Measurements from ENCODE around the gene SYTL3. TPM values are rescaled to one million over a fixed set of nuclear protein-coding genes. Genes with fewer than 3 reads are reported as not detected.

Gene SYTL3
- total and polyA plus RNA-seq, 8 donors: 3.1 to 14.6 (median 5.3) TPM

- Histone ChIP-seq H3K9me3 (no peaks in the 10 kb centered on the region), H3K36me3 (peaks cover 31 to 61% (median 52%) of the 10 kb centered on the region in 4 donors), H3K4me3 (no peak overlapping the region), H3K27me3 (no peaks in the 10 kb centered on the region), H3K27ac (peak overlapping the region in 4 of 5 donors; percentile 26 to 53 (median 38)), H3K4me1 (peaks cover 0 to 27% (median 6%) of the 10 kb centered on the region in 4 donors)
- intact Hi-C loops (cut with DNase I; ENCODE audit: low total_unique reads): no loop called here
- 54 to 63% (median 61%) methylated on average over 11 of the region's 11 CpGs for WGBS, 5 donors
- TF ChIP-seq EP300 (IDR thresholded peaks at IDR 0.05) (no peak), POLR2AphosphoS5 (IDR thresholded peaks at IDR 0.05) (no peak), POLR2A (IDR thresholded peaks at IDR 0.05) (no peak)
- TF ChIP-seq, protein P1, sequence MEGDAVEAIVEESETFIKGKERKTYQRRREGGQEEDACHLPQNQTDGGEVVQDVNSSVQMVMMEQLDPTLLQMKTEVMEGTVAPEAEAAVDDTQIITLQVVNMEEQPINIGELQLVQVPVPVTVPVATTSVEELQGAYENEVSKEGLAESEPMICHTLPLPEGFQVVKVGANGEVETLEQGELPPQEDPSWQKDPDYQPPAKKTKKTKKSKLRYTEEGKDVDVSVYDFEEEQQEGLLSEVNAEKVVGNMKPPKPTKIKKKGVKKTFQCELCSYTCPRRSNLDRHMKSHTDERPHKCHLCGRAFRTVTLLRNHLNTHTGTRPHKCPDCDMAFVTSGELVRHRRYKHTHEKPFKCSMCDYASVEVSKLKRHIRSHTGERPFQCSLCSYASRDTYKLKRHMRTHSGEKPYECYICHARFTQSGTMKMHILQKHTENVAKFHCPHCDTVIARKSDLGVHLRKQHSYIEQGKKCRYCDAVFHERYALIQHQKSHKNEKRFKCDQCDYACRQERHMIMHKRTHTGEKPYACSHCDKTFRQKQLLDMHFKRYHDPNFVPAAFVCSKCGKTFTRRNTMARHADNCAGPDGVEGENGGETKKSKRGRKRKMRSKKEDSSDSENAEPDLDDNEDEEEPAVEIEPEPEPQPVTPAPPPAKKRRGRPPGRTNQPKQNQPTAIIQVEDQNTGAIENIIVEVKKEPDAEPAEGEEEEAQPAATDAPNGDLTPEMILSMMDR (IDR thresholded peaks at IDR 0.05): no peak
- no peak for DNase-seq
These were observed 113.8 kb downstream of the SYTL3 start for GRCh38 chr6:158763434-158764182.

DNA sequence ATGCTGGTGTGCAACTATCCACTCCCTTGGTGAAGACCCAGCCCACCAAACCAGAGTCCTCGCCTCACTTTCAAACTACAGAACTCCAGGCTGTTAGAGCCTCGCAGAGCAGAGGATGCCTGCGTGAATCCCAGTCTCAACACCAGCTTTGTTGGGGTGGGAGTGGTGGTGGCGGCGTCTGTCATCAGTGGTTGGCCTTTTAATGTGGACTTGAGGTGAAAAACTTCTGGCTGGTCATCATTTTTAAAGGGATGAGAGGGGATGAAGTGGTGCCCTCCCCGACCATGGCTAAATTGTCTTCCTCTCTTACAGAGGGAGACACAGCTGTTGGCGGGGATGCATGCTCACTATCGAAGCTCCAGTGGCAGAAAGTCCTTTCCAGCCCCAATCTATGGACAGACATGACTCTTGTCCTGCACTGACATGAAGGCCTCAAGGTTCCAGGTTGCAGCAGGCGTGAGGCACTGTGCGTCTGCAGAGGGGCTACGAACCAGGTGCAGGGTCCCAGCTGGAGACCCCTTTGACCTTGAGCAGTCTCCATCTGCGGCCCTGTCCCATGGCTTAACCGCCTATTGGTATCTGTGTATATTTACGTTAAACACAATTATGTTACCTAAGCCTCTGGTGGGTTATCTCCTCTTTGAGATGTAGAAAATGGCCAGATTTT lies 114.5 kb downstream of the SYTL3 start:
- 87 to 94% (median 90%) methylated on average over 8 to 14 of the region's 14 CpGs for WGBS, 5 donors
- no peak overlapping the region for H3K4me3 ChIP-seq
- intact Hi-C loops (cut with DNase I; ENCODE audit: low total_unique reads): no loop called here
- H3K27ac ChIP-seq: peak overlapping the region in 2 of 5 donors; percentile 13 to 48
- no peak for DNase-seq
- peaks cover 38 to 62% (median 59%) of the 10 kb centered on the region in 4 donors for H3K36me3 ChIP-seq
- H3K27me3 ChIP-seq: no peaks in the 10 kb centered on the region
- TF ChIP-seq POLR2AphosphoS5 (IDR thresholded peaks at IDR 0.05): no peak
- TF ChIP-seq POLR2A (IDR thresholded peaks at IDR 0.05): no peak
- H3K9me3 ChIP-seq: no peaks in the 10 kb centered on the region
- peaks cover 0 to 27% (median 6%) of the 10 kb centered on the region in 4 donors for H3K4me1 ChIP-seq

DNA sequence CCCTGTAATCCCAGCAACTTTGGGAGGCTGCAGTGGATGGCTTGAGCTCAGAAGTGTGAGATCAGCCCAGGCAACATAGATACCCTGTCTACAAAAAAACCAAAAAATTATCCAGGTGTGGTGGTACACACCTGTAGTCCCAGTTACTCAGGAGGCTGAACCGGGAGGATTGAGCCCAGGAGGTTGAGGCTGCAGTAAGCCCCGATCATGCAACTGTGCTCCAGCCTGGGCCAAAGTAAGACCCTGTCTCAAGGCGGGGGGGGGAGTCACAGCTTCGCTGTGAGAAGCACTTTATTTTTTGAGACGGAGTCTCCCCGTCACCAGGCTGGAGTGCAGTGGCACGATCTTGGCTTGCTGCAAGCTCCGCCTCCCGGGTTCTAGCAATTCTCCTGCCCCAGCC lies 115.1 kb downstream of the SYTL3 start:
- Histone ChIP-seq H3K9me3 (no peaks in the 10 kb centered on the region), H3K4me1 (peaks cover 0 to 27% (median 6%) of the 10 kb centered on the region in 4 donors), H3K36me3 (peaks cover 45 to 67% (median 64%) of the 10 kb centered on the region in 4 donors), H3K27me3 (no peaks in the 10 kb centered on the region), H3K27ac (no peak overlapping the region), H3K4me3 (no peak overlapping the region)
- 88 to 97% (median 95%) methylated on average over 9 of the region's 9 CpGs for WGBS, 5 donors
- intact Hi-C loops (cut with DNase I; ENCODE audit: low total_unique reads): no loop called here
- DNase-seq: peak in 1 of 2 donors; percentile 9
- TF ChIP-seq POLR2A (IDR thresholded peaks at IDR 0.05) (no peak), POLR2AphosphoS5 (IDR thresholded peaks at IDR 0.05) (peak in 1 of 3 donors; percentile 1)

- peak in 1 of 2 donors; percentile 21 for DNase-seq
- 76 to 88% (median 83%) methylated on average over 13 of the region's 13 CpGs for WGBS, 5 donors
- H3K4me3 ChIP-seq: no peak overlapping the region
- no peaks in the 10 kb centered on the region for H3K9me3 ChIP-seq
- TF ChIP-seq, protein P1 (IDR thresholded peaks at IDR 0.05): no peak
- H3K27ac ChIP-seq: no peak overlapping the region
- H3K36me3 ChIP-seq: peaks cover 51 to 73% (median 70%) of the 10 kb centered on the region in 4 donors
- no peaks in the 10 kb centered on the region for H3K27me3 ChIP-seq
- H3K4me1 ChIP-seq: peaks cover 0 to 27% (median 6%) of the 10 kb centered on the region in 4 donors
- intact Hi-C loops (cut with DNase I; ENCODE audit: low total_unique reads): no loop called here
These were observed 115.7 kb downstream of the SYTL3 start for GRCh38 chr6:158765499-158766068.

GRCh38 chr6:158766621-158767455 lies 117.0 kb downstream of the SYTL3 start:
- H3K27ac ChIP-seq: peak overlapping the region in 1 of 5 donors; percentile 46
- DNase-seq: peak in 1 of 2 donors; percentile 29
- TF ChIP-seq POLR2A (IDR thresholded peaks at IDR 0.05) (no peak), EP300 (IDR thresholded peaks at IDR 0.05) (no peak), POLR2AphosphoS5 (IDR thresholded peaks at IDR 0.05) (no peak)
- TF ChIP-seq, protein P1 (IDR thresholded peaks at IDR 0.05): no peak
- H3K9me3 ChIP-seq: no peaks in the 10 kb centered on the region
- 82 to 89% (median 84%) methylated on average over 30 to 38 of the region's 38 CpGs for whole genome bisulfite sequencing, 5 donors
- H3K27me3 ChIP-seq: no peaks in the 10 kb centered on the region
- no peak overlapping the region for H3K4me3 ChIP-seq
- peaks cover 64 to 86% (median 80%) of the 10 kb centered on the region in 4 donors for H3K36me3 ChIP-seq
- intact Hi-C loops (cut with DNase I; ENCODE audit: low total_unique reads): no loop called here
- H3K4me1 ChIP-seq: peaks cover 0 to 39% (median 6%) of the 10 kb centered on the region in 4 donors

Measured in stomach (tissue), 9 donors.